Activated CD4-positive, alpha-beta T cell treated with anti-CD3 and anti-CD28 coated beads, Interleukin-2, amount 50 U/mL, for 48 hours (primary cell): ENCODE measurements around the gene FRYL.

ENCODE experiments used
- DNase-seq, 2 experiments: peaks; one replicate each; pipeline ENCODE4 v3.0.0-alpha.2; 2020

The FRYL gene

DNA sequence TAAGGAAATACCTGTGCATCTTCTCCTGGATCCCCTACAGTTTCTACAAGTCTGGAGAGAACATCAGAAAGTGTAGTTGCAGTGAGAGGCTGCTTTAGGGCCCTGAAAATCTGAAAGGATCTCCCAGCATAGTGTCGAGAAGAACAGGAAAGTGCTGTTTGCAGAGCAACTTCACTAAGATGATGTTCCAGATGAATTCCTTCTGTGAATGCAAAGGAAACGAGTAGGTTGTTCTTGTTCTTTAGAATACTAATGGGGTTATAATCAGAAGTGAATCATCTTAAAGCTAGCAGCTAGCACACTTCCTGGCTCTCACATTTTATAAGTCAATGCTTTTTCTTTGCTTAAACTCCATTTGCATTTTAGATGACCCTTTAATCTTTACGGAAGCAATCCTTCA lies 236.3 kb downstream of the FRYL start:
- DNase-seq: no peak

DNA sequence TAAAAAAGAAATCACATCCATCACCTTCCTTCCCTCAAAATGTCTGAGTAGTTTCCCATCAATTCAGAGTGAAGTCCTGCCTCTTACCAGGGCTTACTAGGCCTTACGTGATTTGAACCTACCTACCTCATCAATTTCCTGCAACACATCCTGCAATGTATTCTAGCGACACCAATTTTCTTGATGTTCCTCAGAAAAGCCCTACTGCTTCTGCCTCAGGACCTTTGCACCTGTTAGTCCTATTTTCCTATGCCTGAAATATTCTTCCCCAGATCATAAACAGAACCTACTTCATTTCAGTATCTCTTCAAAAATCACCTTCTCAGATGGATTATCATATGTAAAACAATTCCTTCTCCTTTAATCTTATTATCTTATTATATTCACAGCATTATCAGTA lies 237.2 kb downstream of the FRYL start:
- DNase-seq: no peak

DNA sequence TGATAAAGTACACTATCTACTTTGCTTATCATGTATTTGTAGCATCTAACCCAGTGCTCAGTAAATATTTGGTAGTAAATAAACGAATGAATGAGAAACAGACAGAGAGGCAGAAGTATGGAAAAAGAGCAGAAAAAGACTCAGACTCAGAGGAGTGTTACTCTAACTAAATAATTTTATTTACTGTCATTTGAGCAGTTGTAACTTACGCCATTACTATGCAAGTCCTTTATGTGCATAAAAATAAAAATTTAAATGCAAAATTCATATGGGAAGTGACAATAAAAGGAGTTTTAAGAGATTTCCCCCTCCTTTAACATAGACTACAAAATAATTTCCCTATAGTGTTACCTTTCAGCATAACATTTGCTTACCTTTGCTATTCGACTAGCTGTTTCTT lies 240.5 kb downstream of the FRYL start:
- DNase-seq: no peak

DNA sequence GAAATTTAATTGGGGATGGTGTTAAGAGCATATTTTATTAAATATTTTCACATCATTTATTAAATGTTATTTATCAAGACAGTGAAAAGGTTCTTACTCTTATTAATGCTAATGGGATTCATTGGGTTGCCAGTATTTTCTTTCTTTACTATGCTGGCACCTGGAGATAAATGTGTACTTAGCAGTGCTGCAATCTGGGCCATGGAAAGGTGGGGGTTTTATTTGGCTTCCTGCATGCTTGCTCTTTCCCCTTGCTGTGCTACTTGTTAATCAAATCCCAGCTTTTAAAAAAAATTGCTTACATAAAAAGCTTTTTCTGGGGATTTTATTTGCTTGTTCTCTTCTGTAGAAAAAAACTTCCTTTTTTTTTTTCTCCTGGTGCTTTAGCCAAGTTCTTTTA lies 241.7 kb downstream of the FRYL start:
- DNase-seq: no peak

DNA sequence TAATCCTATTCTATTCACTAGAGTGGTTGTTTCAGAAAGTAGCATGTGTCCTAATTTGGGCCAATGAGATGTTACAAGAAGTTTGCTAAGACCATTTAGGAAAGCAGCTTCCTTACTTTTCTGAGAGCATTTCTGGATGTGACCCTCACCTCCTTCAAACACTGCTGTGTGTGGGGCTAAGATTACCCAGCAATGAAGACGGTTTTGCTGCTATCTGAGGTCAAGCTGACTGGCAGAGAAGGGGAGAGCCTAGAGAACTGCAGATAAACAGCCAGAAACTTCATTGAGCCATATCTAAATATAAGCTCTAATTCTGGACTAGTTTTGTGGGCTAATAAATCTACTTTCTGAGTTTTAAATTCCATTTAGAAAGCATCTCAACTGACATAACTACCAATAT lies 253.7 kb downstream of the FRYL start:
- DNase-seq: no peak

DNA sequence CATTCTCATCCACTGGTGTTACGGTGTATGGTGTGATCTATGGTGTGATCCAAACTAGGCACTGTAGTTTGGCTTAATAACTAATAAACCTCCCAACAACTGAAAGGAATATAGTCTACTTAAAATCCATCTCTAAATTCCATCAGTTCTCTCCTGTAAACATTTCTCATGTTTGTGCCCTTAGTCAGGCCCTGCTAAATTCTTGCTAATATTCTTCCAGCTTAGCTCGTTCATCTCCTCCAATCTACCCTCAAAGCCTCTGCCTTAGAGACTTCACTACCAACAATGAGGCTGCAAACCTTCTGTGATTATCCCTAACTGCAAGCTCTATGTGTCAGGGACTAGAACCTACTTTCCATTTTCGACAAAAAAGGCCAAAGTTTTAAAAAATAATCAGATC lies 261.9 kb downstream of the FRYL start:
- DNase-seq: no peak

DNA sequence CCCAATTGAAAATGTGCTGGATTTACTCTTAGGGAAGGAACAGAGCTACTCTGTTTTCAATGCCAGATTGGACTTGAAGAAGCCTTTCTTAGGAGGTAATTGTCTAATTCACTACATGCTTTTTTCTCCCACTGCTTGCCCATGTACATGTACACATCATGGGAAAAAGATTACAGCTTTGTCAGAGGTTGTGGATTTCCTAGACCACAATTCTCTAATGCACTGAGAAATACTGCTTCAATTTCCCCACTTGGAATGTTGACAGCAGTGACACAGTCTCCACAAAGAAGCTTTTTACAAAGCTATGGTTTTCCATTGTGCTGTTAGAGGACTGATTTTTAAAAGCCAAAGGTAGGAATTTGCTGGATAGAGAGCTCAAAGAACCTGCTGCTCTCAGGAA lies 270.5 kb downstream of the FRYL start:
- no peak for DNase-seq

DNA sequence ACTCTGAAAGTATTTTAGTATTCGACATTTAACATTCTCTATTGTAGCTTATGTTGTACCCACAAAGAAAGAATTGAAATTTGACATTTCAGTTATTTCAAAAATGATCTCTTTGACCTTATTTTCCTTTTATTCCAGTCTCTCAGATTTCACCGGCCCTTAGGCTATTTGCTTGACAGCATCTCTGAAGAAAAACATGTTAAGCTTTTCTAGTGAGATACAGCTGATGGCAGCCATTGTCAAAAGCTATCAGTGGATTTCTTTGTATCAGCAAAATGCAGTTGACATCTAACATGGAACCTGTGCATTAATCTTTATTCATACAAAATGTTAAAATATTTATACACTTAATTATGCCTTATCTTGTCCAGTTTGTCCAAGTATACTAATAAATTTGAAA lies 273.4 kb downstream of the FRYL start:
- DNase-seq: no peak

DNA sequence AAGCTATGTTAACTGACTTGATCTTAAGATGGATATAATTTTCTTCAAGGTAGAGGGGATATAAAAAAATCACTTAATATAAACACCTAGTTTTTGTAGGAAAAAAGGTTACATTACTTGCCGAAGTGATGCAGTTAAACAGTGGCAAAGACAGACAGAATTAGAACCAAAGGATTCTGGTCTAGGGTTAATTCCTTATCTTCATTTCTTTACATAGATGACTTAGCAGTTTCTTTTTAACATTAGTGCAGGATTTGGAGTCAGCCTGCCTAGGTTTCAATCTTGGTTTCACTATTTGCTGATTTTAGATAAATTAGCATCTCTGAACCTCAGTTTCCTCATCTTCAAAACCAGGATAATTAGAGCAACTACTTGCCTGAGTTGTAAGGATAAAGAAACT lies 275.7 kb downstream of the FRYL start:
- DNase-seq: no peak

DNA sequence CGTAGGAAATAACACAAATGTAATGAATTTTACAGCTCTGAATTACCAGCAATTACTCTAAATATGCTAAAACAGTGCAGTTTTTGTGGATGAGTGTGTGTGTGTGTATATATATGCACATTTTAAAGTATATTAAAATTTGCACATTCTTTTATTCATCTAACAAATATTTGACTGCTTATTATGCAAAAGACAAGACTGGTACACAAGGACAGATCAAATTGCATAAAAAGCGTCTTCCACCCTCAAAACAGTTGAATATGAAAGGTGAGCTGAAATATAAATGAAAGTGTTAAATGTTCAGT lies 276.1 kb downstream of the FRYL start:
- no peak for DNase-seq

DNA sequence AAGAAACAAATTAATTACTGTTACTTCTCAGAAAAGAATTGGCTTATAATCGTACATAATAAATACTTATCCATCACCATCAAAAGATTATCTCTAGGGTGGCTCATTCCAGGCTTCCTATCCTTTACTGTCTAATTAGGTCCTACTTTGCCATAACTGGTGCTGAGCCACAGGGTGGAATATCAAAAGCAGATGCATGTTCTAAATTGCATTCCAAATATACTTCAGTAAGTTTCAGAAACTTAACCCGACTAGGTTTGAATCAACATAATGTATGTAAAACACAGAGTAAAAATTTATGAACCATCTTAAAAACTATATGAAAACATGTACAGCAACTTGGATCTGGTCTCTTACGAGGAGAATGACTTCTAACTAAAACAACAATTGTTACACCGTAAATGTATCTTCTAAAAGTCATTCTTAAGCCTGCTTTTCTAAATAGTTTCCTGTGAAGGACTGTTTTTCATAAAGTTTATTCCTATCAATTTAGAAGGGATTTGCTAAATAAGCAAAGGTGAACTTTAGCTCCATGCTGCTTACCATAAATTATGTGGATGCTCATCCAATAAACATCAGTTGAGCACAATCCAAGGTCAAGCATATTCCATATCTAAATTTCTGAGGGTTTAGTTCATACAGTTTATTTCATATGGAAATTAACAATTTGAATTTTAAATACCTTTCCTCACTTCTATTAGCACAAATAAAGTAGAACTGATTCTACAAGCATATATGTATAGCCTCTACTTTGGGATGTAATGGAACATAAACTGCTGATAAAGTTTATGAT lies 276.6 kb downstream of the FRYL start:
- no peak for DNase-seq

DNA sequence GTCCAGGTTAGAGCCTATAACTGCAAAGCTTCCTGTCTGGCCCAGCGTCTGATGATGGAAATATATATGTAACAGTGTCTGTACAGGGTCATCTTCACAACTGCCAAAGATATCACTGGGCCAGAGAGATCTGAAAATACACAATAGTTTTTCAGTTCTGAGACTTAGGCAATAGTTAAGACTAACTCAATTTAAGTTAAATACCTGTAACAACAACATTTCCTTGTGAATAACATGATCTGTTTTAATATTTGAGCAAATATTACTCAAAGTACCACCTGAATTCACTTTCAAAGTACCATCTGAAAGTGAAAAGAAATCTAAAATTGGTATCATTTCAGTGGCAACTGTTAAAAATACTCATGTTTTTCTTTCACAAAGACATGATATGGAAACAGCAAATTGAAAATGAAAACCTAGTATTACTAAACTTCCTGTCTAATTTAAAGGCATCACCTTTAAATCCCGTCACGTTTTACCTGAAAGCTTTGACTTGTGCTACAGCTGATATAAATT lies 280.5 kb downstream of the FRYL start:
- DNase-seq: no peak

DNA sequence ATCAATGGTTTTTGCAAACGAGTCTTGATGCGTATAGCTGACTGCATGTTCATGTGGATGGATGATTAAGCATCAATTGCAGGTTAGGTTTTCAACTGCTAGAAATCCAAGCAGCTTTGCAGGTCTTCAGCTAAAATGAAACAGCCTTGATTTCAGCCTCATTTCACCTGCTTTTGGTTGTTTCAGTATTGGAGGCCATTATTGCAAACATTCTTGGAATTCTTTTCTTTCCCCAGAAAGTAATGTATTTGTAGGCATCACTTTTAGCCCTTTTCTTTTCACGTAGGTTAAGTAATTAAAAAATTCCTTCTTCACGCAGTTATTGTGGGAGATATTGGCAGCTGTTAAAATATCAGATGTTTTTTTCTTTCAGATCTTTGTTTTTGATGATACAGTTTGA lies 281.2 kb downstream of the FRYL start:
- no peak for DNase-seq

DNA sequence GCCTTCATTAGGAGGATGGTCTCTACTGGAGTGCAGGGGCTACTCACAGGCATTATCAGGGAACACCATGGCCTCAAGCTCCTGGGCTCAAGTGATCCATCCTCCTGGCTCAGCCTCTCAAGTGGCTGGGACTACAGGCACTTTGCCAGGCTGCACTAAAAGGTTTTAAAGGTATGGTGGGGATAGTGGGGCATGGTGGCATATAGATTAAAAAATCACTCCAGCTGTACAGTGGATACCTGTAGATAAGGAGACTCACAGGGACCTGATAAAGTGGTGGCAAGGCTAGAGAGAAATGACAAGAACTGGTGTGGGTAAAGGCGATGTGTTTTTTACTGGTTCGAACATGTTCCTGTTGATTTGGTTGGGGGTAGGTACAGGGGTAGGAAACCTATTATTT lies 284.1 kb downstream of the FRYL start:
- no peak for DNase-seq

DNA sequence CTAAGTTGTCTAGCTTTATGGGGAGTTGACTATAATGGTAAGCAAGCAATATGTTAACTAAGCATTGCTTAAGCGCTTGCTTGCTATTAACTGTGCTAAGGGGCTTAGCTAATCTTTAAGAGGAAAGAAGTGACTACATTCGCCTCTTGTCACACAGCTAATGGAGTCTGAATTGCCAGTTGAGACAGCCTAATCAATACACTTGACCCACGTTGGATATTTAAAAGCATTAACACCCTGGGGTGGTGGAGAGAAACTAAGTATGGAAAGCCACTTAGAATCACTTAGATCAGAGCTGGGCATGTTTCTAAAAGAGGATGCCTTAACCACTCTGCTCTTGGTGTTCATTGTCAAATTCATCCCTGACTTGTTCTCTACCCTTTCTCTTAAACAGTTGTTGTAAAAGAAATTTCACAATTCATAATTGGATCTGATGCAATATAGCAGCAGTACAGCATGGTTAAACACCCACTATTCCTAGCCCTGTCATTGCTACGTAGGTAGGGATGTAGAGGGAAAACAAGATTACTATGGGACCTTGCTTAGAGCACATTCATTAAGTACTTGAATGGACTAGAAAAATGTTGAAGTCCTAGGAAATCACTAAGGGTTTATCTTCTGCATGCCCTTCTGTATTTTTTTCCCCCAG lies 286.5 kb downstream of the FRYL start:
- DNase-seq: no peak

DNA sequence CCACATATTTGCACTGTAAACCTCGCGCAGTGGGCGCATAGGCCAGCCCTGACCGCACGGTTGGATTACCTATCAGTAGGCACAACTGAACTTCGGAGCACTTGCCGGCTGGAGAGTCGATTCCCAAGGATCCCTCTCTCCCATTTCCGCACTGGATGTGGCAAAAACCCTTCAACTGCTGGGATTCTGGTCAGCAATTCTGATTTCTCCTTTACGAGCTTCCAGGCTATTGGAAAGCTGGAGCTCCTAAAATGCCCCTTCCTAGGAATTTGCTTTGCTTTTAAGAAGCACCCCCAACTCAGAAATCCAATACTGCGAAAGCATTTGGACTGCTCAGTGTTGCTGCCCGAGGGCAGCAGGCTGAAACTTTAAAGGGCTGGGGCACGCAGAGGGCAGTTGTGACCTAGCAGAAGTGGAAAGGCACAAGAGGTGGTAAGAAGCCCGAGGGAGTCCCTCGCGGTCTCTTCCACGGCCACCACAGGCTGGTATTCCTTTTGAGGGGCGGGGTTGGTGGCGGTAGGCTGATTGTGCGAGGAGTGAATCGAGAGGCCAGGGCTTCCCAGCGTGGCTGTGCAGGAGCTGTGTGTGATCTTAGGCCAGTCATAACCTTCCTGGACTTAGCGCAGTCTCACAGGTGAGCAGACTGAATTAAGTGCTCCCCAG lies 288.4 kb downstream of the FRYL start:
- DNase-seq: no peak

DNA sequence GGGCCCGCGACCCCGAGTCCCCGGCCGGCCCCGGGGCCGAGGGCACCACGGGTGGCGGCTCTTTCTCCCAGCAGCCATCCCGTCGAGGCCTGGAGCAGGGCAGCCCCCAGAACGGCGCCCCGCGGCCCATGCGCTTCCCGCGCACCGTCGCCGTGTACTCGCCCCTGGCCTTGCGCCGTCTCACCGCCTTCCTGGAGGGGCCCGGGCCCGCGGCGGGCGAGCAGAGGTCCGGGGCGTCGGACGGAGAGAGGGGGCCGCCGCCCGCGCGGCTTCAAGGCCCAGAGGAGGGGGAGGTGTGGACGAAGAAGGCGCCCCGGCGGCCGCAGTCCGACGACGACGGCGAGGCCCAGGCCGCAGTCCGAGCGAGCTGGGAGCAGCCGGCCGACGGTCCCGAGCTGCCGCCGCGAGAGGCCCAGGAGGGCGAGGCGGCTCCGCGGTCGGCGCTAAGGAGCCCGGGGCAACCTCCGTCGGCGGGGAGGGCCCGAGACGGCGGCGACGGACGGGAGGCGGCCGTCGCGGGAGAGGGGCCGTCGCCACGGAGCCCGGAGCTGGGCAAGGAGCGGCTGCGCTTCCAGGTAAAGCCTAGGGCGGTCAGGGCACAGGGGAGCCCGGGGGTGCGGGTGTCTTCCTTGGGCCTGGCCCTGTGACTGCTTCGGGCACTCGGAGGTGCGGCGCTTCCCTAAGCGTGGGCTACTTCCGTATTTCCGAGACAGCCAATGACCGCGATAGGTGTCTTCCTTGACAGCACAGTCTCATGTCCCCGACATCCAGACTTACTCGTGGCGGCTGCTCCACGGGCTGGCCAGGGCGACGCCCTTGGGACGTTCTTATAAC lies 289.2 kb downstream of the FRYL start:
- DNase-seq: no peak

DNA sequence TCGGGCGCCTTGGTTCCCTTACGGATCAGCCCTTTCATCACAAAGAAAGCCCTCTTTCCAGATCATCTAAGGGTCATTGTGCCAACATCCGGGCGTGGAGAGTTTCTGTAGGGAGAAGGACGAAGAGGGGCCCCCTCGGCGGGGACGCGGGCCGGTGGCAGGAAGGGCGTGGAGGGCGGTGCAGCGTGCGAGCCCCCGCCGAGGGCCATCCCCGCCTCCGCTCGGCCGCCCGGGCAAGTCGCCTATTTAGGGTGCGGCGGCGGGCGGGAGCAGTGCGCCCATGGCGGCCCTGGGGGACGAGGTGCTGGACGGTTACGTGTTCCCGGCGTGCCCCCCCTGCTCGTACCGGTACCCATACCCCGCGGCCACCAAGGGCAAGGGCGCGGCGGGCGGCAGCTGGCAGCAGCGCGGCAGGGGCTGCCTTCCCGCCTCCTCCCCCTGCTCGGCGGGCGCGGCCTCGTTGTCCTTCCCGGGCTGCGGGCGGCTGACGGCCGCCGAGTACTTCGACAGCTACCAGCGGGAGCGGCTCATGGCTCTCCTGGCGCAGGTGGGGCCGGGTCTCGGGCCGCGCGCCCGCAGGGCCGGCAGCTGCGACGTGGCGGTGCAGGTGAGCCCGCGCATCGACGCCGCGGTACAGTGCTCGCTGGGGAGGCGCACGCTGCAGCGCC lies 289.9 kb downstream of the FRYL start, which contains the start of gene ZAR1:
Gene ZAR1 (plus strand): TSS at position 241 of the 668 bp plus-strand sequence. CDS start 40 bp downstream, at position 281.
- no peak for DNase-seq

DNA sequence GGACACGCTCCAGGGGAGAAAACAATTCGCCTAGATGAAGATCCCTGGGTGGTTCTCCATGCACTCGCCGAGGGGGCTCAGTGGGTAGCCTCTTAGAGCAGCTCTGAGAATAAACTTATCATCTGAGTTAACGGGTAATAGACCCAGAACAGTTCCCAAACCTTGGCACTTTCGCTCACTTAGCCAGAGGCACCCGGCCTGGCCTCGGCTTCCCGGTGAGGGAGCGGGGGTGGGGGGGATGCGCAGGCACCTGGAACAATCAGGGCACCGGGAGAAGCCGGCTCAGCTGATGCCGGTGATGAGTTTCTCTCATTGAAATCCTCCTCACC lies 290.4 kb downstream of the FRYL start:
- no peak for DNase-seq

DNA sequence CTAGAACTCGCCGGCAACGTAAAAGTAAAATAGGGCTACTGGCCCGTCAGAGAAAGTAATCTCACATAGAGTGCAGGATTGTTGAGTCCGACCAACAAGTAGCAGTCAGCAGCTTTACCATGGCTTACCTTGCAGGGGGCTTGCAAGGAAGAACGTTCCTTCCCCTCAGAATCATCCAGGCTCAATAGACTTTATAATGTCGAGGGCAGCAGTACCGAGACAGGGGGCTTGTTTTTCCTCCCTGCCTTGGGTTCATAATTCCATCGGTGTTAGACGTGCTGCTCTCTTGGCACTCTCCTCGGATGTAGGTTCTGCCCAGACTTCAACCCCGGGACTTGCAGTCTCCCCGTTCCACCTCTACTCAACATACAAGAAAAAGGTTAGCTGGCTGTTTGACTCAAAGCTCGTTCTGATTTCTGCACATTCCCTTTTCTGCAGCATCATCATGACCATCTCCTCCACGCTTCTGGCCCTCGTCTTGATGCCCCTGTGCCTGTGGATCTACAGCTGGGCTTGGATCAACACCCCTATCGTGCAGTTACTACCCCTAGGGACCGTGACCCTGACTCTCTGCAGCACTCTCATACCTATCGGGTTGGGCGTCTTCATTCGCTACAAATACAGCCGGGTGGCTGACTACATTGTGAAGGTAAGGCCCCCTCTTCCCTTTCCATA lies 295.4 kb downstream of the FRYL start:
- DNase-seq: no peak

DNA sequence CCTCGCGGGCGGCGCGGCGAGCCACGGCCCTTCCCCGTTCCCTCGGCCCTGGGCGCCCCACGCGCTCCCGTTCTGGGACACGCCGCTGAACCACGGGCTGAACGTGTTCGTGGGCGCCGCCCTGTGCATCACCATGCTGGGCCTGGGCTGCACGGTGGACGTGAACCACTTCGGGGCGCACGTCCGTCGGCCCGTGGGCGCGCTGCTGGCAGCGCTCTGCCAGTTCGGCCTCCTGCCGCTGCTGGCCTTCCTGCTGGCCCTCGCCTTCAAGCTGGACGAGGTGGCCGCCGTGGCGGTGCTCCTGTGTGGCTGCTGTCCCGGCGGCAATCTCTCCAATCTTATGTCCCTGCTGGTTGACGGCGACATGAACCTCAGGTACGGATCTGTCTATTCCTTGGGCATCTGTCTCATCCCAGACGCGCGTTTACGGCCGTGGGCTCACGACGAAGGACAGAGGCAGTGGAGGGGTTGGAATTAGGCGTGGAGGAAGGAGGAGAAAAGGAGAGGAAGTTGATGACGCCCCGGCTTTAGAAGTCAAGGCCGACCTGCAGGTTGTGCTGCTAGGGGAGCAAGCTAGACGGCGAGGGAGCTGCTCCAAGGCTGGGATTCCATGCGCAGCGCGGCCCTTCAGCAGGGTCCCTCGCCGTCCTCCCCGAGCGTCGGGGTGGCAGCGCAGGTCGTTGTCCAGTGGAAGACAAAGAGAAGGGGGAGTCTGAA lies 296.1 kb downstream of the FRYL start:
- DNase-seq: peak in 1 of 2 experiments; percentile 8
